AG04449 (cell line): ENCODE data around the gene KRTAP10-9.
"Not testable (repeated sequence)": the region's sequence is repeated elsewhere in the genome, so short reads cannot be mapped to it uniquely, and the experiment has no call there.

Experiments used
- CTCF ChIA-PET: fragments of 350-600 bp; formaldehyde crosslinking; extraction: SDS; loops from one replicate; lab custom pipeline; 2021; ENCODE audit warnings: antibody characterized with exemption; lab: Yijun Ruan, JAX
- POLR2A ChIA-PET: fragments of 400-600, 350-600 bp; formaldehyde crosslinking; extraction: SDS; loops from one replicate; lab custom pipeline; 2020; ENCODE audit warnings: antibody characterized with exemption, inconsistent platforms; lab: Yijun Ruan, JAX
- DNase-seq: peaks from one replicate; pipeline ENCODE4 v3.0.0-alpha.2; 2010; ENCODE audit warnings: low read depth, low spot score
- H3K4me3 ChIP-seq: 2 replicates; pipeline ENCODE4 v1.5.1; 2011; ENCODE audit warnings: low read depth, mild to moderate bottlenecking, control low read depth, low read length
- CTCF ChIP-seq: IDR thresholded peaks from one replicate; pipeline ENCODE4 v1.5.1; 2011; ENCODE audit warnings: mild to moderate bottlenecking, moderate library complexity, low read length, control low read depth, inconsistent platforms; ENCODE audit not compliant: insufficient read depth; ENCODE audit errors: missing control alignments

The KRTAP10-9 gene

DNA sequence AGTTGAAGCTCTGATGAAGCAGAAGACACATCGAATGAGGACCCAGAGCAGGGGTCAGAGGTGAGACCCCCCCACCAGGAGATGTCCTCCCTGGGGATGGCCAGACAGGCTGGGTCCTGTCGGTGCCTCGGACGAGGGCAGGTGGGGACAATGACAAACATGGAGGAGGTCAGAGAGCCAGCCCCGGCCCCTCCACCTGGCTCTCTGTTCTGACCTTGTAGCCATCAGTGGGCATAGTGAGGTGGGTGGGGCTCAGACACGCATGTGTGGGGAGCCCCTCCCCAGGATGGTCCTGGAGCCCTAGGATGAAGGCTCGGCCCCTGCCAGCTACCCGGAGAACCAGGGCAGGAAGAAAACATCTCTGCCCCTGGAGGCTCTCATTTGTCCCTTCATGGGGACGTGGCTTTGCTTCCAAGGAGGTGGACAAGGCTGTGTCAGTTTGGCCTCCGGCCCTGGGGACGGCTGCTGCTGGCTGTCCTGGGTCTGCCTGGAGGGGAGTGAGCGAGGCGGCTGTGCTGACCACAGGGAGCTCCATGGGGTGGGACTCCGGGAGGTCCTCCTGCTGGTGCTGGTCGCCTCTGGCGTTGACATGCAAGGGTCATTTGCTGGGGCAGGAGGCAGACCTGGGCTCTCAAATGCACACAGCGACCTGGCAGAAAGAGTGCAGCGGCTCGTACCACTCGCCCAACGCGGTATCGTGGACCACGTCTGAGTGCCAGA lies 37.1 kb upstream of the KRTAP10-9 start:
- POLR2A ChIA-PET: no interaction called here
- H3K4me3 ChIP-seq: no peak overlapping the region
- CTCF ChIA-PET: no interaction called here
- TF ChIP-seq CTCF: no peak
- no peak for DNase-seq

DNA sequence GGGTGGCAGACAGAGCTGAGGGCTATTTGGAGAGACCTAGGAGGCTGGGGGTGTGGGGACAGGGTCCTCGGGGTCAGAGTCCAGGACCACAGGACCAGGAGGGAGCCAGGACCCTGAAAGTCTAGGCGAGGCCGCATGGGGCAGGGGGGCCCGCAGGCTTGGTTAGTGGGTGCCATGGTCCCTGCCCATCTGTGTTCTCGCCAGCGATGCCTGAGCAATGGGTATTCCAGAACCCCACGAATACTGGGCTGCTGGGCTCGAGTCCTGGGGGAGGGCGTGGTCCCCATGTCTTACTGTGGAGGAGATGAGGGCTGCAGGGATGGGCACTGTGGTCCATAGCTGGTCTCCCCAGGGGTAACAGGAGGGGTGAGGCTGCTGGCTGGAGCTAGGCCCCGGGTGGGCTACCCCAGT lies 36.6 kb upstream of the KRTAP10-9 start:
- ChIA-PET CTCF (no interaction called here), POLR2A (no interaction called here)
- DNase-seq: no peak
- no peak for TF ChIP-seq CTCF
- H3K4me3 ChIP-seq: no peak overlapping the region

GRCh38 chr21:44590897-44591800 lies 35.7 kb upstream of the KRTAP10-9 start:
- DNase-seq, POLR2A ChIA-PET, H3K4me3 ChIP-seq, CTCF ChIA-PET: not testable (repeated sequence)

GRCh38 chr21:44591801-44592130 lies 35.1 kb upstream of the KRTAP10-9 start:
- CTCF ChIA-PET, DNase-seq, H3K4me3 ChIP-seq, POLR2A ChIA-PET: not testable (repeated sequence)

DNA sequence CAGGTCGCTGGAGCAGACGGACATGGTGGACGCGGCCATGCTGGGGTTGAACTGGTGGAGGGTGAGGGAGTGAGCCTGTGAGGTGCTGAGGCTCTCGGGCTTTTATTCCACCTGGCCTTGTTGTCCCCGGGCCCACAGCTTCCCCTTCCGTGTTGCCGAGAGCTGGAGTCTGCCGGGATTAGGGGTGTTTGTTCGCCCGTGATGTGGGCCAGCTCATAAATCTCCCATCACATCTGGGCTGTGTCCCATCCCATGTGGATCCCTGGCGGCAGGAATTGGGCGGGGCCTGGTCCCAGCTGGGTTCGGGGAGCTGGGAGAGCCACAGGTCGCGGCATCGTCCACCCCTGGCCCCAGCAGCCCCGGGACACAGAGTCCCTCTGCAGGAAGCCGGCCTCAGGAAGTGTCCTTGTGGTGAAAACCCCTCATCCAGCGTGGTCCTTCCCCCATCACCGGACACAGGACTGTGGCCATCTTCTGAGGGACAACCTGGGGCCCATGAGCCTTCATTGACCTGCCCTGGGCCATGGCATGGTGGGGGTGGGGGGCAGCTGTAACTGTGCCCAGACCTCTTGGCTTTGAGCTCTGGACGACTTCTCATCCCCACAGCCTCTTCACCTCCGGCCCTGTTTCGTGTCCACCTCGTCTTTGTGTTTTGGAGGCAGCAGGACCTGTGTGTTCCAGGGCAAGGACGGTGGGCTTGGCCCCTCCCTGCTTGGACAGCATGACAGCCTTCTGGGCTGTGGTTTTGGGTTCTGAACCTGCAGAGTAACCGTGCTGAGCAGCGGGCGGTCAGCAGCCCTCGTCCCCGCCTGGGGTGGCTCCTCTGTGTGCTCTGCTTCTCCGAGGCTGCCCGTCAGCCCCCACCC lies 34.2 kb upstream of the KRTAP10-9 start, which contains the start of gene KRTAP10-6:
Gene KRTAP10-6, minus strand, starts transcription at position 60 of the 866 bp plus-strand sequence. Its CDS starts 21 bp downstream, at position 39.
- no peak for TF ChIP-seq CTCF
- H3K4me3 ChIP-seq: no peak within 1 kb of the TSS
- POLR2A ChIA-PET: interaction anchor here (0.9 kb wide), 1 partner anchor 19 kb away, joined by 3 read pairs; the partner anchor contains the start of gene KRTAP10-4
- CTCF ChIA-PET: no interaction called here
- DNase-seq: no peak

DNA sequence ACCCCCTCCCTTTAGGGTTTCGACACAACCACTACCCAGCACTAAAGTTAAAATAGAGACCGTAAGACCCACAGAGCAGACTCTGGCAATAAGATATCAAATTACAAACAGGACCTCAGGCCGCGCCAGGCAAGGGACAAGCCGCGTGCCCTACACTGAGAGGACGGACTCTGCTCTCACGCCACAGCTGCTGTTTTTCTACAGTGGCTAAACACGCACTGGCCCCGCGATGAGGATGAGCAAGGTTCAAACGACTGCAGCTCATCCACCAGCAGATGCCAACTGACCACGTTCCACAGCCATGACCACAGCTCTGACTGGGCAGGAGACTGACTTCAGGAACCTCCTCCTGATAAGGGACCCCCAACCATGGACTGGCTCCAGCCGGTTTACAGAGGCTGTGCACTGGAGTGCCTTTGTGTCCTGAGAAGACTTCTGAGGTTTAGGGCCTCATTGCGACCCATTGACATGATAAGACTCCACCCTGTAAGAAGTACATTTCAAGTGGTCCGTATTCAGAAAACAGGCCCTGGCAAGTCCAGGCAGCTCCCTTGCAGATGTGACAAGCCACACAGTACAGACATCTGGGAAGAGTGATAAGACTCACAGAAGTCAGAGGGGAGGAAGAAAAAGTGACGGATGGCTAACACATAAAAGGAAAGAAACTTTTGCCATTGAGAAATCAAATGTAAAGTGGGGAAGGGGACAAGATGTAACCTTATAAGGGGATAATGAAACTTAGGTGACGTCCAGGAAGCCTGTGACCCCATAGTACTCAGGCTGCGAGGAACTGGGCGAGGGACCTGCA lies 33.1 kb upstream of the KRTAP10-9 start:
- no peak for DNase-seq
- ChIA-PET CTCF (no interaction called here), POLR2A (no interaction called here)
- H3K4me3 ChIP-seq: no peak overlapping the region
- TF ChIP-seq CTCF: no peak
